Brain microvascular endothelial cell (primary cell): ENCODE data around the gene PRRG4.
A peak's percentile ranks its signal among the peaks of the same experiment; 100 is the strongest.

ENCODE experiments used
- DNase-seq: peaks from one replicate; pipeline ENCODE4 v3.0.0-alpha.2; 2020
- H3K27ac ChIP-seq: fragments of 250-450 bp; sonication (Bioruptor Pico); 2 replicates; pipeline ENCODE4 v1.5.1; 2020; ENCODE audit warnings: mild to moderate bottlenecking, moderate library complexity
- H3K27me3 ChIP-seq: fragments of 250-450 bp; sonication (Bioruptor Pico); replicated peaks from 2 replicates; pipeline ENCODE4 v1.5.1; 2020; ENCODE audit warnings: mild to moderate bottlenecking
- H3K36me3 ChIP-seq: fragments of 250-450 bp; sonication (Bioruptor Pico); replicated peaks from 2 replicates; pipeline ENCODE4 v1.5.1; 2020; ENCODE audit warnings: mild to moderate bottlenecking
- H3K4me3 ChIP-seq: 2 replicates; pipeline ENCODE4 v1.5.1; 2011; ENCODE audit warnings: low read depth, mild to moderate bottlenecking, control low read depth, low read length, moderate library complexity
- CTCF ChIP-seq: IDR thresholded peaks from 2 replicates; pipeline ENCODE4 v1.5.1; 2011; ENCODE audit warnings: low read depth, mild to moderate bottlenecking, moderate library complexity, low read length, control low read depth, inconsistent platforms; ENCODE audit errors: missing control alignments
- in situ Hi-C: cut with HindIII; loops from 2 replicates; pipeline ENCODE4 v1.10.0; 2017; ENCODE audit warnings: low sequenced_read_pairs, low pct_ligation_motif_present

Gene PRRG4

GRCh38 chr11:32847511-32847910, 17.8 kb downstream of the PRRG4 start:
- H3K36me3 ChIP-seq = no peaks in the 10 kb centered on the region
- H3K27ac ChIP-seq = no peak overlapping the region
- TF ChIP-seq CTCF = no peak
- no peaks in the 10 kb centered on the region for H3K27me3 ChIP-seq
- H3K4me3 ChIP-seq = no peak overlapping the region
- in situ Hi-C loops = no loop called here
- no peak for DNase-seq

GRCh38 chr11:32849761-32850160, 20.0 kb downstream of the PRRG4 start:
- DNase-seq = no peak
- Histone ChIP-seq H3K27me3 (no peaks in the 10 kb centered on the region), H3K4me3 (no peak overlapping the region), H3K36me3 (no peaks in the 10 kb centered on the region), H3K27ac (no peak overlapping the region)
- in situ Hi-C loops = no loop called here
- no peak for TF ChIP-seq CTCF

GRCh38 chr11:32851251-32851650, 21.5 kb downstream of the PRRG4 start:
- Histone ChIP-seq H3K4me3 (no peak overlapping the region), H3K27me3 (no peaks in the 10 kb centered on the region), H3K36me3 (no peaks in the 10 kb centered on the region), H3K27ac (no peak overlapping the region)
- in situ Hi-C loops = no loop called here
- TF ChIP-seq CTCF = no peak
- no peak for DNase-seq

- no peak overlapping the region for H3K4me3 ChIP-seq
- H3K27ac ChIP-seq = no peak overlapping the region
- DNase-seq = peak; percentile 3
- TF ChIP-seq CTCF = no peak
- H3K36me3 ChIP-seq = no peaks in the 10 kb centered on the region
- in situ Hi-C loops = no loop called here
- H3K27me3 ChIP-seq = no peaks in the 10 kb centered on the region
Observed at GRCh38 chr11:32852207-32852606, 22.5 kb downstream of the PRRG4 start.

- H3K27me3 ChIP-seq = no peaks in the 10 kb centered on the region
- no peak for TF ChIP-seq CTCF
Observed at GRCh38 chr11:32855601-32856000, 25.9 kb downstream of the PRRG4 start.

GRCh38 chr11:32858731-32859130, 29.0 kb downstream of the PRRG4 start:
- no peak for DNase-seq
- no peaks in the 10 kb centered on the region for H3K27me3 ChIP-seq
- H3K36me3 ChIP-seq = no peaks in the 10 kb centered on the region
- no peak overlapping the region for H3K27ac ChIP-seq
- H3K4me3 ChIP-seq = no peak overlapping the region
- peak; percentile 15 for TF ChIP-seq CTCF
- in situ Hi-C loops = no loop called here

More at GRCh38 chr11:32855601-32856000, 25.9 kb downstream of the PRRG4 start:
- in situ Hi-C loops = no loop called here
- no peak overlapping the region for H3K27ac ChIP-seq
- DNase-seq = no peak
- H3K4me3 ChIP-seq = no peak overlapping the region
- no peaks in the 10 kb centered on the region for H3K36me3 ChIP-seq
